Measurements from ENCODE around the gene CXCL8. TPM values are rescaled to one million over a fixed set of nuclear protein-coding genes. Genes with fewer than 3 reads are reported as not detected.

CXCL8 gene
- total RNA-seq, 1 donor from 2014 or later = 0.49 TPM

- Histone ChIP-seq H3K27ac (no peak overlapping the region), H3K27me3 (no peaks in the 10 kb centered on the region), H3K4me3 (no peak overlapping the region), H3K9me3 (no peaks in the 10 kb centered on the region), H3K4me1 (no peaks in the 10 kb centered on the region), H3K36me3 (no peaks in the 10 kb centered on the region)
- intact Hi-C loops (cut with DNase I) = no loop called here
- TF ChIP-seq POLR2A (IDR thresholded peaks at IDR 0.05) = no peak
- no peak for TF ChIP-seq CTCF (IDR thresholded peaks at IDR 0.05)
- peak in 1 of 2 donors; percentile 70 for TF ChIP-seq POLR2AphosphoS5 (IDR thresholded peaks at IDR 0.05; ENCODE audit: insufficient read depth in 1 of 2, low read depth in 1 of 2)
- DNase-seq (ENCODE audit: extremely low spot score in 2 of 2) = no peak
Observed at GRCh38 chr4:73698217-73698616, 42.2 kb upstream of the CXCL8 start.

- no peak overlapping the region for H3K27ac ChIP-seq
- intact Hi-C loops (cut with DNase I) = no loop called here
- no peaks in the 10 kb centered on the region for H3K9me3 ChIP-seq
- no peaks in the 10 kb centered on the region for H3K27me3 ChIP-seq
- no peak overlapping the region for H3K4me3 ChIP-seq
- no peaks in the 10 kb centered on the region for H3K36me3 ChIP-seq
- H3K4me1 ChIP-seq = peaks cover 24% of the 10 kb centered on the region
- no peak for DNase-seq (ENCODE audit: extremely low spot score in 2 of 2)
- TF ChIP-seq CTCF (IDR thresholded peaks at IDR 0.05) (no peak), POLR2AphosphoS5 (IDR thresholded peaks at IDR 0.05; ENCODE audit: insufficient read depth in 1 of 2, low read depth in 1 of 2) (no peak), POLR2A (IDR thresholded peaks at IDR 0.05) (no peak)
Observed at GRCh38 chr4:73701116-73701515, 39.3 kb upstream of the CXCL8 start.

GRCh38 chr4:73702796-73703287 is 37.5 kb upstream of the CXCL8 start:
- H3K4me3 ChIP-seq = no peak overlapping the region
- no peaks in the 10 kb centered on the region for H3K27me3 ChIP-seq
- H3K4me1 ChIP-seq = peaks cover 30% of the 10 kb centered on the region
- no peaks in the 10 kb centered on the region for H3K36me3 ChIP-seq
- H3K27ac ChIP-seq = no peak overlapping the region
- TF ChIP-seq POLR2A (IDR thresholded peaks at IDR 0.05) (no peak), CTCF (IDR thresholded peaks at IDR 0.05) (no peak), POLR2AphosphoS5 (IDR thresholded peaks at IDR 0.05; ENCODE audit: insufficient read depth in 1 of 2, low read depth in 1 of 2) (no peak)
- no peaks in the 10 kb centered on the region for H3K9me3 ChIP-seq
- intact Hi-C loops (cut with DNase I) = no loop called here
- no peak for DNase-seq (ENCODE audit: extremely low spot score in 2 of 2)

- Histone ChIP-seq H3K4me1 (peaks cover 33% of the 10 kb centered on the region), H3K4me3 (no peak overlapping the region), H3K27me3 (no peaks in the 10 kb centered on the region), H3K36me3 (no peaks in the 10 kb centered on the region), H3K9me3 (no peaks in the 10 kb centered on the region), H3K27ac (no peak overlapping the region)
- TF ChIP-seq POLR2A (IDR thresholded peaks at IDR 0.05) (no peak), CTCF (IDR thresholded peaks at IDR 0.05) (no peak), POLR2AphosphoS5 (IDR thresholded peaks at IDR 0.05; ENCODE audit: insufficient read depth in 1 of 2, low read depth in 1 of 2) (no peak)
- no peak for DNase-seq (ENCODE audit: extremely low spot score in 2 of 2)
- intact Hi-C loops (cut with DNase I) = no loop called here
Observed at GRCh38 chr4:73703320-73703719, 37.0 kb upstream of the CXCL8 start.

GRCh38 chr4:73704314-73705055 is 35.9 kb upstream of the CXCL8 start:
- Histone ChIP-seq H3K4me1 (peaks cover 37% of the 10 kb centered on the region), H3K9me3 (no peaks in the 10 kb centered on the region), H3K27ac (peak overlapping the region; percentile 3), H3K27me3 (no peaks in the 10 kb centered on the region), H3K4me3 (no peak overlapping the region), H3K36me3 (no peaks in the 10 kb centered on the region)
- TF ChIP-seq POLR2AphosphoS5 (IDR thresholded peaks at IDR 0.05; ENCODE audit: insufficient read depth in 1 of 2, low read depth in 1 of 2) (peak; percentile 46 to 98), CTCF (IDR thresholded peaks at IDR 0.05) (no peak), POLR2A (IDR thresholded peaks at IDR 0.05) (no peak)
- DNase-seq (ENCODE audit: extremely low spot score in 2 of 2) = peak in 1 of 2 donors; percentile 97
- intact Hi-C loops (cut with DNase I) = no loop called here
